ENCODE data around the gene NUP188. TPM values are rescaled to one million over a fixed set of nuclear protein-coding genes. Genes with fewer than 3 reads are reported as not detected.

The NUP188 gene
- total and polyA plus RNA-seq, 2 donors (not counting 1 experiment from before 2014, with no cell fraction given) = 28.8 to 31.4 TPM

DNA sequence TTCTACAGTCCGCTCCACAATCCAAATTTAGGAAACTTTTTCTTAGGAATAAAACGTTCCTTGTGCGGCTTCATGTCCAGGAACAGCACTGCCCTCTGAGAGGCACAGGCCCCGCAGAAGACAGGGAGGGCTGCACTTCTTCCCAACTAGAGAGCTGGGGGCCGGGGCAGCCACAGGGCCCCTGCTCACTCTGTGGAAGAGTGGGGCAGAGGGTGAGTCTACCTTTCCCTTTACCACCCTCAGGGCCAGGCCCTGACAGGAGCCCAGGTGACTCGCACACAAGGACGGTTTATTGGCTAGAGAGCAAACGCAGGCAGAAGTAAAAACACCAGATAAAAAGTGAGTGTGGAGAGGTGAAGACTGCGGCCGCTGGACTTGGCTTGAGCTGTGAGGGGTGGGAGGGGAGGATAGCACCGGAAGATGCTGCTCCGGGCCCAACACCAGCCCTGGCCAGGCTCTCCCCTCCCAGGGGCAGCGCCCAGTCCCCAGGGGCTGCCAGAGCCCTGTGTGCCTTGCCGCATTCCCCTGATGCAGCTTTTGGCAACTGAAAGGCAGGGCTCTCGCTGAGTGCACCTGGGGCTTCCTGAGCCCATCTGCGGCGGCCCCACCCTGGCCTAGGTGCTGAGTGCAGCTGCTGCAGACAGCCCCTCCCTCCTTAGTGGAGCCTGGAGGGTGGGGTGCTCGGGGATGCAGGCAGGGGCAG, 60.4 kb downstream of the NUP188 start:
- DNase-seq (ENCODE audit: low read depth in 2 of 2) = no peak
- H3K27me3 ChIP-seq (ENCODE audit: control insufficient read depth, insufficient read depth, low read length) = no peaks in the 10 kb centered on the region
- TF ChIP-seq EZH2 (IDR thresholded peaks at IDR 0.05; ENCODE audit: low read length, missing control alignments) = no peak
- TF ChIP-seq, protein P1, sequence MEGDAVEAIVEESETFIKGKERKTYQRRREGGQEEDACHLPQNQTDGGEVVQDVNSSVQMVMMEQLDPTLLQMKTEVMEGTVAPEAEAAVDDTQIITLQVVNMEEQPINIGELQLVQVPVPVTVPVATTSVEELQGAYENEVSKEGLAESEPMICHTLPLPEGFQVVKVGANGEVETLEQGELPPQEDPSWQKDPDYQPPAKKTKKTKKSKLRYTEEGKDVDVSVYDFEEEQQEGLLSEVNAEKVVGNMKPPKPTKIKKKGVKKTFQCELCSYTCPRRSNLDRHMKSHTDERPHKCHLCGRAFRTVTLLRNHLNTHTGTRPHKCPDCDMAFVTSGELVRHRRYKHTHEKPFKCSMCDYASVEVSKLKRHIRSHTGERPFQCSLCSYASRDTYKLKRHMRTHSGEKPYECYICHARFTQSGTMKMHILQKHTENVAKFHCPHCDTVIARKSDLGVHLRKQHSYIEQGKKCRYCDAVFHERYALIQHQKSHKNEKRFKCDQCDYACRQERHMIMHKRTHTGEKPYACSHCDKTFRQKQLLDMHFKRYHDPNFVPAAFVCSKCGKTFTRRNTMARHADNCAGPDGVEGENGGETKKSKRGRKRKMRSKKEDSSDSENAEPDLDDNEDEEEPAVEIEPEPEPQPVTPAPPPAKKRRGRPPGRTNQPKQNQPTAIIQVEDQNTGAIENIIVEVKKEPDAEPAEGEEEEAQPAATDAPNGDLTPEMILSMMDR (conservative IDR thresholded peaks at IDR 0.05 in 1 of 2, IDR thresholded peaks at IDR 0.05 in 1 of 2; ENCODE audit: low read depth in 1 of 2, low read length in 2 of 2) = no peak
- no peaks in the 10 kb centered on the region for H3K79me2 ChIP-seq (ENCODE audit: control insufficient read depth, insufficient read depth, low read length)
- peaks cover 22% of the 10 kb centered on the region for H3K36me3 ChIP-seq (ENCODE audit: control insufficient read depth, insufficient read depth, low read length)
- no peak overlapping the region for H3K9ac ChIP-seq (ENCODE audit: insufficient read depth, low read length)
- H3K4me3 ChIP-seq (replicated peaks in 1 of 4; ENCODE audit: control extremely low read depth in 1 of 4, insufficient read depth in 1 of 4, low read depth in 3 of 4, low read length in 4 of 4) = no peak overlapping the region
- H4K20me1 ChIP-seq (ENCODE audit: control insufficient read depth, extremely low read depth, insufficient read depth, low read length) = no peaks in the 10 kb centered on the region
- no peak overlapping the region for H2AFZ ChIP-seq (ENCODE audit: low read length)
- H3K9me3 ChIP-seq (ENCODE audit: control insufficient read depth, insufficient read depth, low read depth, low read length) = no peaks in the 10 kb centered on the region
- no peak overlapping the region for H3K4me2 ChIP-seq (ENCODE audit: extremely low read depth, insufficient read depth, low read length)
- no peak overlapping the region for H3K27ac ChIP-seq (ENCODE audit: insufficient read depth, low read length)
- peaks cover 3% of the 10 kb centered on the region for H3K4me1 ChIP-seq (ENCODE audit: control insufficient read depth, extremely low read depth, insufficient read depth, low read length)

GRCh38 chr9:129008469-129008965, 61.0 kb downstream of the NUP188 start:
- H4K20me1 ChIP-seq (ENCODE audit: control insufficient read depth, extremely low read depth, insufficient read depth, low read length) = no peaks in the 10 kb centered on the region
- H2AFZ ChIP-seq (ENCODE audit: low read length) = no peak overlapping the region
- H3K36me3 ChIP-seq (ENCODE audit: control insufficient read depth, insufficient read depth, low read length) = peaks cover 21% of the 10 kb centered on the region
- no peak for DNase-seq (ENCODE audit: low read depth in 2 of 2)
- TF ChIP-seq, protein P1 (conservative IDR thresholded peaks at IDR 0.05 in 1 of 2, IDR thresholded peaks at IDR 0.05 in 1 of 2; ENCODE audit: low read depth in 1 of 2, low read length in 2 of 2) = no peak
- no peak for TF ChIP-seq EZH2 (IDR thresholded peaks at IDR 0.05; ENCODE audit: low read length, missing control alignments)
- H3K4me1 ChIP-seq (ENCODE audit: control insufficient read depth, extremely low read depth, insufficient read depth, low read length) = peaks cover 3% of the 10 kb centered on the region
- no peak overlapping the region for H3K4me2 ChIP-seq (ENCODE audit: extremely low read depth, insufficient read depth, low read length)
- no peaks in the 10 kb centered on the region for H3K79me2 ChIP-seq (ENCODE audit: control insufficient read depth, insufficient read depth, low read length)
- no peak overlapping the region for H3K27ac ChIP-seq (ENCODE audit: insufficient read depth, low read length)
- H3K27me3 ChIP-seq (ENCODE audit: control insufficient read depth, insufficient read depth, low read length) = no peaks in the 10 kb centered on the region
- H3K4me3 ChIP-seq (replicated peaks in 1 of 4; ENCODE audit: control extremely low read depth in 1 of 4, insufficient read depth in 1 of 4, low read depth in 3 of 4, low read length in 4 of 4) = no peak overlapping the region
- no peak overlapping the region for H3K9ac ChIP-seq (ENCODE audit: insufficient read depth, low read length)
- no peaks in the 10 kb centered on the region for H3K9me3 ChIP-seq (ENCODE audit: control insufficient read depth, insufficient read depth, low read depth, low read length)

- TF ChIP-seq, protein P1 (conservative IDR thresholded peaks at IDR 0.05 in 1 of 2, IDR thresholded peaks at IDR 0.05 in 1 of 2; ENCODE audit: low read depth in 1 of 2, low read length in 2 of 2) = no peak
- no peak for TF ChIP-seq EZH2 (IDR thresholded peaks at IDR 0.05; ENCODE audit: low read length, missing control alignments)
- no peaks in the 10 kb centered on the region for H3K79me2 ChIP-seq (ENCODE audit: control insufficient read depth, insufficient read depth, low read length)
- H3K27me3 ChIP-seq (ENCODE audit: control insufficient read depth, insufficient read depth, low read length) = no peaks in the 10 kb centered on the region
- no peak overlapping the region for H2AFZ ChIP-seq (ENCODE audit: low read length)
- H3K27ac ChIP-seq (ENCODE audit: insufficient read depth, low read length) = no peak overlapping the region
- peaks cover 3% of the 10 kb centered on the region for H3K4me1 ChIP-seq (ENCODE audit: control insufficient read depth, extremely low read depth, insufficient read depth, low read length)
- no peak overlapping the region for H3K9ac ChIP-seq (ENCODE audit: insufficient read depth, low read length)
- H3K36me3 ChIP-seq (ENCODE audit: control insufficient read depth, insufficient read depth, low read length) = peaks cover 21% of the 10 kb centered on the region
- H3K4me2 ChIP-seq (ENCODE audit: extremely low read depth, insufficient read depth, low read length) = no peak overlapping the region
- H3K4me3 ChIP-seq (replicated peaks in 1 of 4; ENCODE audit: control extremely low read depth in 1 of 4, insufficient read depth in 1 of 4, low read depth in 3 of 4, low read length in 4 of 4) = no peak overlapping the region
- no peak for DNase-seq (ENCODE audit: low read depth in 2 of 2)
- no peaks in the 10 kb centered on the region for H3K9me3 ChIP-seq (ENCODE audit: control insufficient read depth, insufficient read depth, low read depth, low read length)
- no peaks in the 10 kb centered on the region for H4K20me1 ChIP-seq (ENCODE audit: control insufficient read depth, extremely low read depth, insufficient read depth, low read length)
Measured at GRCh38 chr9:129008986-129009583, 61.6 kb downstream of the NUP188 start.
